HepG2 (cell line): Measurements from ENCODE around the gene ANKRD42.

Experiments
- FOXK1 ChIP-seq: sonication (generic); formaldehyde crosslinking; IDR thresholded peaks from 2 replicates; pipeline ENCODE4 v1.4.0; 2020; ENCODE audit warnings: low read depth, missing genetic modification reagents, borderline replicate concordance
- FOXM1 ChIP-seq: sonication (generic); formaldehyde crosslinking; IDR thresholded peaks from 2 replicates; pipeline ENCODE4 v1.5.0; 2020; ENCODE audit warnings: missing genetic modification reagents
- NAIF1 ChIP-seq: sonication (generic); formaldehyde crosslinking; IDR thresholded peaks from 2 replicates; pipeline ENCODE4 v1.5.0; 2020; ENCODE audit warnings: mild to moderate bottlenecking, missing genetic modification reagents, borderline replicate concordance
- NFIC ChIP-seq: IDR thresholded peaks from 2 replicates; pipeline ENCODE4 v1.6.1; 2012; ENCODE audit warnings: mild to moderate bottlenecking, low read length, inconsistent platforms
- RFX5 ChIP-seq: IDR thresholded peaks from 2 replicates; pipeline ENCODE4 v1.6.1; 2011; ENCODE audit warnings: low read depth, low read length, improper control_type of control experiment
- SKI ChIP-seq: fragments of 450-650 bp; IDR thresholded peaks from one replicate; pipeline ENCODE4 v1.6.1; 2018; ENCODE audit warnings: mild to moderate bottlenecking; ENCODE audit not compliant: partially characterized antibody
- TEAD2 ChIP-seq: sonication (generic); formaldehyde crosslinking; IDR thresholded peaks from 2 replicates; pipeline ENCODE4 v1.9.0; 2021; ENCODE audit warnings: missing genetic modification reagents
- TP53 ChIP-seq: sonication (generic); formaldehyde crosslinking; conservative IDR thresholded peaks from 2 replicates; pipeline ENCODE4 v1.4.0; 2020; ENCODE audit warnings: missing genetic modification reagents
- ZNF207 ChIP-seq: fragments of 450-650 bp; IDR thresholded peaks from 2 replicates; pipeline ENCODE4 v1.6.1; 2016; ENCODE audit warnings: antibody characterized with exemption, borderline replicate concordance
- TF ChIP-seq, protein P1 (sequence below): sonication (generic); formaldehyde crosslinking; IDR thresholded peaks from 2 replicates; pipeline ENCODE4 v1.5.0; 2020; ENCODE audit warnings: missing genetic modification reagents, mild to moderate bottlenecking, borderline replicate concordance
- TF ChIP-seq, protein P2 (sequence below): sonication (generic); formaldehyde crosslinking; IDR thresholded peaks from 2 replicates; pipeline ENCODE4 v1.5.1; 2020; ENCODE audit warnings: mild to moderate bottlenecking, missing genetic modification reagents, moderate library complexity
- TF ChIP-seq, protein P3 (sequence below): sonication (generic); formaldehyde crosslinking; IDR thresholded peaks from 2 replicates; pipeline ENCODE4 v1.4.0; 2020; ENCODE audit warnings: missing genetic modification reagents, mild to moderate bottlenecking, borderline replicate concordance
- TF ChIP-seq, protein P4 (sequence below): sonication (generic); formaldehyde crosslinking; IDR thresholded peaks from 2 replicates; pipeline ENCODE4 v1.8.0; 2022; ENCODE audit warnings: mild to moderate bottlenecking, missing genetic modification reagents, borderline replicate concordance
- TF ChIP-seq, protein P5 (sequence below): sonication (generic); formaldehyde crosslinking; IDR thresholded peaks from 2 replicates; pipeline ENCODE4 v1.5.0; 2020; ENCODE audit warnings: mild to moderate bottlenecking, missing genetic modification reagents, moderate library complexity

DNA sequence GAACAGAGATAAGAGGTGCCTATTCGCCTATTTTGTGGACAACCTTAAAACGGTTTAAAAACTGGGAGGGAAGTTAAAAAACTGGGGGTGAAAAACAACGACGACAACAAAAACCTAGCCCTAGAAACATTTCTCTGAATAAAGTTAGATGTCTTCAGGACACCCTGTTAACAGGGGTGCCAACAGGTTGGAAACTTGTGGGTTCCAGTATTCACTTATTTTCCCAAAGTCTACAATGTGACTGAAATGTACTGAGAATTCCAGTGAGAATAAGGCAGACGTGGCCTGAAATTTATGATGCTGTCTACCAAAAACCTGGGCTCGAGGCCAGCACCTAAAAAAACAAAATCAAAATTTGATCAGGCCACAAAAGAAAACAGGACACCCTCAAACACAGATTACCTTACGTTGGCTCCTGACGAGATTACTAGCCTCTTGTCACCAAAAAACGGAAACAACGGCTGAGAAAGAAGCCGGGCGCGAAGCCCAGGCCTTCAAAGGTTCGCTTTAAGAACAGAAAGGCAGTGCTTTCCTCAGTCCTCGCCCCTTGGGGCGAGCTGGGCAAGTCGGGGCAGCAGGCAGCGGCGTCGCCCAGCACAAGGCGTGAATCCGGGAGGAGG, 91.7 kb downstream of the ANKRD42 start:
- TF ChIP-seq FOXK1 (CRISPR knock-in tag): no peak
- TF ChIP-seq TEAD2 (CRISPR knock-in tag): no peak
- no peak for TF ChIP-seq SKI
- TF ChIP-seq, protein P1, sequence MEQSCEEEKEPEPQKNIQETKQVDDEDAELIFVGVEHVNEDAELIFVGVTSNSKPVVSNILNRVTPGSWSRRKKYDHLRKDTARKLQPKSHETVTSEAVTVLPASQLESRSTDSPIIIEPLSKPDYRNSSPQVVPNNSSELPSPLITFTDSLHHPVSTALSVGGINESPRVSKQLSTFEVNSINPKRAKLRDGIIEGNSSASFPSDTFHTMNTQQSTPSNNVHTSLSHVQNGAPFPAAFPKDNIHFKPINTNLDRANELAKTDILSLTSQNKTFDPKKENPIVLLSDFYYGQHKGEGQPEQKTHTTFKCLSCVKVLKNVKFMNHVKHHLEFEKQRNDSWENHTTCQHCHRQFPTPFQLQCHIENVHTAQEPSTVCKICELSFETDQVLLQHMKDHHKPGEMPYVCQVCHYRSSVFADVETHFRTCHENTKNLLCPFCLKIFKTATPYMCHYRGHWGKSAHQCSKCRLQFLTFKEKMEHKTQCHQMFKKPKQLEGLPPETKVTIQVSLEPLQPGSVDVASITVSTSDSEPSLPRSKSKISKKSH (CRISPR knock-in tag): no peak
- TF ChIP-seq, protein P2, sequence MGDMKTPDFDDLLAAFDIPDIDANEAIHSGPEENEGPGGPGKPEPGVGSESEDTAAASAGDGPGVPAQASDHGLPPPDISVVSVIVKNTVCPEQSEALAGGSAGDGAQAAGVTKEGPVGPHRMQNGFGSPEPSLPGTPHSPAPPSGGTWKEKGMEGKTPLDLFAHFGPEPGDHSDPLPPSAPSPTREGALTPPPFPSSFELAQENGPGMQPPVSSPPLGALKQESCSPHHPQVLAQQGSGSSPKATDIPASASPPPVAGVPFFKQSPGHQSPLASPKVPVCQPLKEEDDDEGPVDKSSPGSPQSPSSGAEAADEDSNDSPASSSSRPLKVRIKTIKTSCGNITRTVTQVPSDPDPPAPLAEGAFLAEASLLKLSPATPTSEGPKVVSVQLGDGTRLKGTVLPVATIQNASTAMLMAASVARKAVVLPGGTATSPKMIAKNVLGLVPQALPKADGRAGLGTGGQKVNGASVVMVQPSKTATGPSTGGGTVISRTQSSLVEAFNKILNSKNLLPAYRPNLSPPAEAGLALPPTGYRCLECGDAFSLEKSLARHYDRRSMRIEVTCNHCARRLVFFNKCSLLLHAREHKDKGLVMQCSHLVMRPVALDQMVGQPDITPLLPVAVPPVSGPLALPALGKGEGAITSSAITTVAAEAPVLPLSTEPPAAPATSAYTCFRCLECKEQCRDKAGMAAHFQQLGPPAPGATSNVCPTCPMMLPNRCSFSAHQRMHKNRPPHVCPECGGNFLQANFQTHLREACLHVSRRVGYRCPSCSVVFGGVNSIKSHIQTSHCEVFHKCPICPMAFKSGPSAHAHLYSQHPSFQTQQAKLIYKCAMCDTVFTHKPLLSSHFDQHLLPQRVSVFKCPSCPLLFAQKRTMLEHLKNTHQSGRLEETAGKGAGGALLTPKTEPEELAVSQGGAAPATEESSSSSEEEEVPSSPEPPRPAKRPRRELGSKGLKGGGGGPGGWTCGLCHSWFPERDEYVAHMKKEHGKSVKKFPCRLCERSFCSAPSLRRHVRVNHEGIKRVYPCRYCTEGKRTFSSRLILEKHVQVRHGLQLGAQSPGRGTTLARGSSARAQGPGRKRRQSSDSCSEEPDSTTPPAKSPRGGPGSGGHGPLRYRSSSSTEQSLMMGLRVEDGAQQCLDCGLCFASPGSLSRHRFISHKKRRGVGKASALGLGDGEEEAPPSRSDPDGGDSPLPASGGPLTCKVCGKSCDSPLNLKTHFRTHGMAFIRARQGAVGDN (CRISPR knock-in tag): no peak
- TF ChIP-seq FOXM1 (CRISPR knock-in tag): no peak
- TF ChIP-seq ZNF207: no peak
- TF ChIP-seq NAIF1 (CRISPR knock-in tag): no peak; the same call in 1 of the 2 replicates
- no peak for TF ChIP-seq NFIC
- TF ChIP-seq RFX5: no peak
- TF ChIP-seq TP53: no peak
- TF ChIP-seq, protein P3, sequence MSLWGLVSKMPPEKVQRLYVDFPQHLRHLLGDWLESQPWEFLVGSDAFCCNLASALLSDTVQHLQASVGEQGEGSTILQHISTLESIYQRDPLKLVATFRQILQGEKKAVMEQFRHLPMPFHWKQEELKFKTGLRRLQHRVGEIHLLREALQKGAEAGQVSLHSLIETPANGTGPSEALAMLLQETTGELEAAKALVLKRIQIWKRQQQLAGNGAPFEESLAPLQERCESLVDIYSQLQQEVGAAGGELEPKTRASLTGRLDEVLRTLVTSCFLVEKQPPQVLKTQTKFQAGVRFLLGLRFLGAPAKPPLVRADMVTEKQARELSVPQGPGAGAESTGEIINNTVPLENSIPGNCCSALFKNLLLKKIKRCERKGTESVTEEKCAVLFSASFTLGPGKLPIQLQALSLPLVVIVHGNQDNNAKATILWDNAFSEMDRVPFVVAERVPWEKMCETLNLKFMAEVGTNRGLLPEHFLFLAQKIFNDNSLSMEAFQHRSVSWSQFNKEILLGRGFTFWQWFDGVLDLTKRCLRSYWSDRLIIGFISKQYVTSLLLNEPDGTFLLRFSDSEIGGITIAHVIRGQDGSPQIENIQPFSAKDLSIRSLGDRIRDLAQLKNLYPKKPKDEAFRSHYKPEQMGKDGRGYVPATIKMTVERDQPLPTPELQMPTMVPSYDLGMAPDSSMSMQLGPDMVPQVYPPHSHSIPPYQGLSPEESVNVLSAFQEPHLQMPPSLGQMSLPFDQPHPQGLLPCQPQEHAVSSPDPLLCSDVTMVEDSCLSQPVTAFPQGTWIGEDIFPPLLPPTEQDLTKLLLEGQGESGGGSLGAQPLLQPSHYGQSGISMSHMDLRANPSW (CRISPR knock-in tag): no peak
- TF ChIP-seq, protein P4, sequence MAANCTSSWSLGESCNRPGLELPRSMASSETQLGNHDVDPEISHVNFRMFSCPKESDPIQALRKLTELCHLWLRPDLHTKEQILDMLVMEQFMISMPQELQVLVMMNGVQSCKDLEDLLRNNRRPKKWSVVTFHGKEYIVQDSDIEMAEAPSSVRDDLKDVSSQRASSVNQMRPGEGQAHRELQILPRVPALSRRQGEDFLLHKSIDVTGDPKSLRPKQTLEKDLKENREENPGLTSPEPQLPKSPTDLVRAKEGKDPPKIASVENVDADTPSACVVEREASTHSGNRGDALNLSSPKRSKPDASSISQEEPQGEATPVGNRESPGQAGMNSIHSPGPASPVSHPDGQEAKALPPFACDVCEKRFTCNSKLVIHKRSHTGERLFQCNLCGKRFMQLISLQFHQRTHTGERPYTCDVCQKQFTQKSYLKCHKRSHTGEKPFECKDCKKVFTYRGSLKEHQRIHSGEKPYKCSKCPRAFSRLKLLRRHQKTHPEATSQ (CRISPR knock-in tag): no peak
- TF ChIP-seq, protein P5, sequence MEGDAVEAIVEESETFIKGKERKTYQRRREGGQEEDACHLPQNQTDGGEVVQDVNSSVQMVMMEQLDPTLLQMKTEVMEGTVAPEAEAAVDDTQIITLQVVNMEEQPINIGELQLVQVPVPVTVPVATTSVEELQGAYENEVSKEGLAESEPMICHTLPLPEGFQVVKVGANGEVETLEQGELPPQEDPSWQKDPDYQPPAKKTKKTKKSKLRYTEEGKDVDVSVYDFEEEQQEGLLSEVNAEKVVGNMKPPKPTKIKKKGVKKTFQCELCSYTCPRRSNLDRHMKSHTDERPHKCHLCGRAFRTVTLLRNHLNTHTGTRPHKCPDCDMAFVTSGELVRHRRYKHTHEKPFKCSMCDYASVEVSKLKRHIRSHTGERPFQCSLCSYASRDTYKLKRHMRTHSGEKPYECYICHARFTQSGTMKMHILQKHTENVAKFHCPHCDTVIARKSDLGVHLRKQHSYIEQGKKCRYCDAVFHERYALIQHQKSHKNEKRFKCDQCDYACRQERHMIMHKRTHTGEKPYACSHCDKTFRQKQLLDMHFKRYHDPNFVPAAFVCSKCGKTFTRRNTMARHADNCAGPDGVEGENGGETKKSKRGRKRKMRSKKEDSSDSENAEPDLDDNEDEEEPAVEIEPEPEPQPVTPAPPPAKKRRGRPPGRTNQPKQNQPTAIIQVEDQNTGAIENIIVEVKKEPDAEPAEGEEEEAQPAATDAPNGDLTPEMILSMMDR (CRISPR knock-in tag): no peak
